Keratinocyte (primary cell): ENCODE data around the gene RAB27B. TPM values are rescaled to one million over a fixed set of nuclear protein-coding genes. Genes with fewer than 3 reads are reported as not detected.

Experiments
- DNase-seq: peaks from one replicate; pipeline ENCODE4 v3.0.0-alpha.2; 2011; ENCODE audit warnings: low read depth, missing footprints, low spot score
- FAIRE-seq: peaks from 2 replicates; lab custom pipeline; 2011; peaks lifted over from hg19 to GRCh38; lab: Jason Lieb, UNC
- H2AFZ ChIP-seq: 2 replicates; pipeline ENCODE4 v1.6.0; 2012; ENCODE audit warnings: low read length, control low read depth, inconsistent platforms; ENCODE audit not compliant: control insufficient read depth
- H3K27ac ChIP-seq: 2 replicates; pipeline ENCODE4 v1.5.1; 2011; ENCODE audit warnings: low read length; ENCODE audit not compliant: control insufficient read depth, insufficient read depth
- H3K27me3 ChIP-seq: 3 replicates; pipeline ENCODE4 v1.6.0; 2011; ENCODE audit warnings: low read length; ENCODE audit not compliant: control insufficient read depth, insufficient read depth; ENCODE audit errors: extremely low read depth
- H3K36me3 ChIP-seq, 2 experiments: 2 replicates in 1 of 2; 3 replicates in 1 of 2; pipeline ENCODE4 v1.5.1; 2011; ENCODE audit warnings: low read length in 2 of 2, mild to moderate bottlenecking in 1 of 2; ENCODE audit not compliant: control insufficient read depth in 2 of 2, insufficient read depth in 2 of 2; ENCODE audit errors: extremely low read depth in 1 of 2
- H3K4me1 ChIP-seq: 3 replicates; pipeline ENCODE4 v1.5.1; 2011; ENCODE audit warnings: low read length; ENCODE audit not compliant: control insufficient read depth, insufficient read depth; ENCODE audit errors: extremely low read depth
- H3K4me2 ChIP-seq: 3 replicates; pipeline ENCODE4 v1.6.0; 2011; ENCODE audit warnings: low read depth, low read length; ENCODE audit not compliant: control insufficient read depth, insufficient read depth; ENCODE audit errors: extremely low read depth
- H3K4me3 ChIP-seq, 3 experiments: fragments of 200-600 bp in 1 of 3; sonication (generic) in 1 of 3; 2 replicates in 2 of 3; 3 replicates in 1 of 3; pipeline ENCODE4 v1.5.1; 2011 to 2016; ENCODE audit warnings: low read length in 3 of 3, mild to moderate bottlenecking in 3 of 3, control low read depth in 2 of 3, inconsistent platforms in 1 of 3, low read depth in 1 of 3, mixed read lengths in 1 of 3, mixed run types in 1 of 3, moderate library complexity in 1 of 3; ENCODE audit not compliant: control insufficient read depth in 2 of 3, insufficient read depth in 2 of 3; ENCODE audit errors: extremely low read depth in 1 of 3
- H3K79me2 ChIP-seq: 2 replicates; pipeline ENCODE4 v1.6.0; 2012; ENCODE audit warnings: low read length; ENCODE audit not compliant: control insufficient read depth, insufficient read depth
- H3K9ac ChIP-seq: 3 replicates; pipeline ENCODE4 v1.6.0; 2011; ENCODE audit warnings: low read length; ENCODE audit not compliant: control insufficient read depth, insufficient read depth; ENCODE audit errors: extremely low read depth
- H3K9me1 ChIP-seq: 3 replicates; pipeline ENCODE4 v1.6.0; 2011; ENCODE audit warnings: low read length; ENCODE audit not compliant: control insufficient read depth, insufficient read depth; ENCODE audit errors: extremely low read depth
- H3K9me3 ChIP-seq: 2 replicates; pipeline ENCODE4 v1.5.1; 2012; ENCODE audit warnings: low read depth, low read length; ENCODE audit not compliant: control insufficient read depth
- H4K20me1 ChIP-seq: 3 replicates; pipeline ENCODE4 v1.6.0; 2011; ENCODE audit warnings: low read length; ENCODE audit not compliant: control insufficient read depth, insufficient read depth; ENCODE audit errors: extremely low read depth
- EZH2 ChIP-seq: IDR thresholded peaks from one replicate; pipeline ENCODE4 v1.6.1; 2012; ENCODE audit warnings: inconsistent platforms, mild to moderate bottlenecking, low read length, moderate library complexity
- dilution Hi-C: fragments of 300-500 bp; cut with MboI; formaldehyde crosslinking; loops from one replicate; pipeline ENCODE4 v1.7.0; 2020; ENCODE audit warnings: low sequenced_read_pairs; ENCODE audit not compliant: extremely low pct_ligation_motif_present
- polyA plus RNA-seq, 5 experiments: library from polyadenylated mRNA; depleted of rRNA in 3 of 5; stranded (reverse) in 3 of 5; stranded (forward) in 1 of 5; unstranded in 1 of 5; fragments of >200 nt; gene quantifications; 1 replicate in 1 of 5; 2 replicates in 3 of 5; 3 replicates in 1 of 5; pipeline versions ENCODE4 v1.2.1 to v1.2.3, GENCODE V29; 2011 to 2012; ENCODE audit warnings: missing spikeins in 2 of 5, low read depth in 1 of 5, low replicate concordance in 1 of 5
- TF ChIP-seq, protein P1 (sequence below), 3 experiments: IDR thresholded peaks in 1 of 3; conservative IDR thresholded peaks in 1 of 3; optimal IDR thresholded peaks in 1 of 3; 2 replicates in 2 of 3; 3 replicates in 1 of 3; pipeline versions ENCODE3 to v1.5.1; 2011; ENCODE audit warnings: low read length in 3 of 3, mild to moderate bottlenecking in 3 of 3, moderate library complexity in 2 of 3, control low read depth in 1 of 3, inconsistent platforms in 1 of 3; ENCODE audit not compliant: insufficient read depth in 2 of 3; ENCODE audit errors: extremely low read depth in 1 of 3

Gene RAB27B
- polyA plus RNA-seq, 1 donor (not counting 4 experiments of a cell fraction or from before 2014, with no cell fraction given) = 4.2 TPM

DNA sequence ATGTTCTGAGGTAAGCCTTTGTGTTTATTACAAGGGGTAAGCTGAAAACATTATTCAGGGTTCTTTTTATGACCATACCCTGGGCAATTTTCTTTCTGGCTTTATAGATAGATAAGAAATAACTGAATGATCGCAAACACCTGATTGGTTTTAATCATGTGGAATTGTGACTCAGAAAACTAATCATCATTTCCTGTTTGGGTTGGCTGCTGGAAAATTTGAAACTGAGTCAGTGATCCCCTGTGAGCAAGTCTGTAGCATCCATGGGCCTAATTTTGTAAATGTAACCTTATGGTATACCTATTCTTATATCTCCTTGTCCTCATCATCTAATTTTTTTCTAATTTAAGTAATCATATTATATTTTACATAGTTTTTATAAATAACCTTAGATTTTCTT lies 96.7 kb downstream of the RAB27B start:
- FAIRE-seq = no peak

DNA sequence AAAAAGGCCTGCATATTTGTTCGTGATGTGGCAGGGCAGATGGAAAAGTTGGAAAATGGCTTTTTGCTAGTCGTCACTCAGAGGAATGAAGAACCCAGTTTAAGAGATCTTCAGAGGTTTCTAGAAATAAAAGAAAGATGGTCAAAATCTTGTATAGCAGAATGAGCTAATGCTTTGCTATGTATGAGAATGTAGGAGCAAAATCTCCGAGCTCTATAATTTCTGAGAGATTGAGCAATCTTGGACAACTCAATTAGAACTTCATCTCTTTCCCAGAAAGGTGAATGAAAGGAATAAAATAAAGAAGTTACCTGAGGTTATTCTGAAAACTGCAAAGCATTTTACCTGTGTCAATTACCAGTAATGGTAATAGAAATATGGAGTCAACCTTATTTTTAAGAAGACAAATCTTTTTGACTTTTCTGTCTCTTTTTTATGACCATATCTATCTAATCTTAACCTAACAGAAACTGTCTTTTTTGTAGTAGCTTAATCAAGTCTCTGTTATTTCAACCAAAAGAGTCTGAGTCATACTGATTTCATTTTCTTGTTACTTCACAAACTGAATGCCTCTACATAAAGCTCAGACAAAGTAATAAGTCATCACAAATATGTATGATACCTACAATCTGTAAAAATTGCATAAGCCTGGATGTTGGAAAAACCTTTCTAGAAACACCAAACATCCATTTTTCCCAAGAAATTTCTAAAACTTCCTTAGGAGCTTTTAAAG lies 98.5 kb downstream of the RAB27B start:
- Histone ChIP-seq H3K9me3 (no peaks in the 10 kb centered on the region), H3K79me2 (no peaks in the 10 kb centered on the region), H3K4me3 (no peak overlapping the region), H3K9me1 (no peaks in the 10 kb centered on the region), H3K4me2 (no peak overlapping the region), H2AFZ (no peak overlapping the region), H3K4me1 (no peaks in the 10 kb centered on the region), H3K27me3 (no peaks in the 10 kb centered on the region), H3K9ac (no peak overlapping the region), H4K20me1 (no peaks in the 10 kb centered on the region), H3K27ac (peak overlapping the region; percentile 4), H3K36me3 (no peaks in the 10 kb centered on the region)
- TF ChIP-seq, protein P1, sequence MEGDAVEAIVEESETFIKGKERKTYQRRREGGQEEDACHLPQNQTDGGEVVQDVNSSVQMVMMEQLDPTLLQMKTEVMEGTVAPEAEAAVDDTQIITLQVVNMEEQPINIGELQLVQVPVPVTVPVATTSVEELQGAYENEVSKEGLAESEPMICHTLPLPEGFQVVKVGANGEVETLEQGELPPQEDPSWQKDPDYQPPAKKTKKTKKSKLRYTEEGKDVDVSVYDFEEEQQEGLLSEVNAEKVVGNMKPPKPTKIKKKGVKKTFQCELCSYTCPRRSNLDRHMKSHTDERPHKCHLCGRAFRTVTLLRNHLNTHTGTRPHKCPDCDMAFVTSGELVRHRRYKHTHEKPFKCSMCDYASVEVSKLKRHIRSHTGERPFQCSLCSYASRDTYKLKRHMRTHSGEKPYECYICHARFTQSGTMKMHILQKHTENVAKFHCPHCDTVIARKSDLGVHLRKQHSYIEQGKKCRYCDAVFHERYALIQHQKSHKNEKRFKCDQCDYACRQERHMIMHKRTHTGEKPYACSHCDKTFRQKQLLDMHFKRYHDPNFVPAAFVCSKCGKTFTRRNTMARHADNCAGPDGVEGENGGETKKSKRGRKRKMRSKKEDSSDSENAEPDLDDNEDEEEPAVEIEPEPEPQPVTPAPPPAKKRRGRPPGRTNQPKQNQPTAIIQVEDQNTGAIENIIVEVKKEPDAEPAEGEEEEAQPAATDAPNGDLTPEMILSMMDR (optimal IDR thresholded peaks at IDR 0.05 in 1 of 3, IDR thresholded peaks at IDR 0.05 in 1 of 3, conservative IDR thresholded peaks at IDR 0.05 in 1 of 3; ENCODE audit: extremely low read depth in 1 of 3, insufficient read depth in 2 of 3, low read length in 3 of 3) = no peak
- TF ChIP-seq EZH2 = no peak
- dilution Hi-C loops = no loop called here
- FAIRE-seq = no peak
- peak; percentile 4 for DNase-seq

More for the DNA sequence above, 96.7 kb downstream of the RAB27B start:
- Histone ChIP-seq H3K9ac (no peak overlapping the region), H2AFZ (no peak overlapping the region), H3K4me3 (no peak overlapping the region), H3K36me3 (no peaks in the 10 kb centered on the region), H3K9me3 (no peaks in the 10 kb centered on the region), H3K27me3 (no peaks in the 10 kb centered on the region), H4K20me1 (no peaks in the 10 kb centered on the region), H3K27ac (no peak overlapping the region), H3K9me1 (no peaks in the 10 kb centered on the region), H3K4me1 (no peaks in the 10 kb centered on the region), H3K79me2 (no peaks in the 10 kb centered on the region), H3K4me2 (no peak overlapping the region)
- no peak for DNase-seq
- TF ChIP-seq EZH2 = no peak
- TF ChIP-seq, protein P1 (optimal IDR thresholded peaks at IDR 0.05 in 1 of 3, IDR thresholded peaks at IDR 0.05 in 1 of 3, conservative IDR thresholded peaks at IDR 0.05 in 1 of 3; ENCODE audit: extremely low read depth in 1 of 3, insufficient read depth in 2 of 3, low read length in 3 of 3) = no peak
- dilution Hi-C loops = no loop called here
